GM18873 (cell line): ENCODE data around the gene RHOT1.
"Not testable (repeated sequence)": the region's sequence is repeated elsewhere in the genome, so short reads cannot be mapped to it uniquely, and the experiment has no call there.

ENCODE experiments used
- ATAC-seq: cut with Tn5 transposase; IDR thresholded peaks from one replicate; pipeline ENCODE4 v1.9.1; 2021; ENCODE audit warnings: mild to moderate bottlenecking, moderate library complexity, moderate number of reproducible peaks; ENCODE audit not compliant: unreplicated experiment, low FRiP score

RHOT1 gene

GRCh38 chr17:32123782-32124181 lies 18.5 kb upstream of the RHOT1 start:
- no peak for ATAC-seq

GRCh38 chr17:32124985-32125847 lies 17.1 kb upstream of the RHOT1 start:
- ATAC-seq, result no peak

- ATAC-seq, result no peak
Measured at GRCh38 chr17:32125848-32126153, 16.5 kb upstream of the RHOT1 start.

GRCh38 chr17:32126325-32126724 lies 16.0 kb upstream of the RHOT1 start:
- ATAC-seq, result no peak

- no peak for ATAC-seq
Measured at GRCh38 chr17:32126746-32127145, 15.6 kb upstream of the RHOT1 start.

GRCh38 chr17:32127158-32127897 lies 15.0 kb upstream of the RHOT1 start:
- ATAC-seq, result peak; percentile 58

- ATAC-seq, result not testable (repeated sequence)
Measured at GRCh38 chr17:32128470-32128869, 13.8 kb upstream of the RHOT1 start.

GRCh38 chr17:32135497-32136117 lies 6.7 kb upstream of the RHOT1 start:
- ATAC-seq, result not testable (repeated sequence)

GRCh38 chr17:32136856-32137255 lies 5.4 kb upstream of the RHOT1 start:
- ATAC-seq, result no peak

- not testable (repeated sequence) for ATAC-seq
Measured at GRCh38 chr17:32139504-32139903, 2.8 kb upstream of the RHOT1 start.

GRCh38 chr17:32141258-32141657 lies 1.0 kb upstream of the RHOT1 start:
- ATAC-seq, result no peak

GRCh38 chr17:32141679-32142037 lies 644 bp upstream of the RHOT1 start:
- ATAC-seq, result peak; percentile 5

GRCh38 chr17:32142857-32143526 lies 690 bp downstream of the RHOT1 start:
- no peak for ATAC-seq

- ATAC-seq, result no peak
Measured at GRCh38 chr17:32143527-32143870, 1.2 kb downstream of the RHOT1 start.

- ATAC-seq, result not testable (repeated sequence)
Measured at GRCh38 chr17:32144442-32144841, 2.1 kb downstream of the RHOT1 start.

- ATAC-seq, result no peak
Measured at GRCh38 chr17:32148351-32148750, 6.0 kb downstream of the RHOT1 start.

GRCh38 chr17:32150358-32150757 lies 8.1 kb downstream of the RHOT1 start:
- ATAC-seq, result no peak

- no peak for ATAC-seq
Measured at GRCh38 chr17:32152130-32152529, 9.8 kb downstream of the RHOT1 start.

GRCh38 chr17:32155896-32156295 lies 13.6 kb downstream of the RHOT1 start:
- ATAC-seq, result no peak

- ATAC-seq, result no peak
Measured at GRCh38 chr17:32156656-32157055, 14.4 kb downstream of the RHOT1 start.

GRCh38 chr17:32157225-32157624 lies 14.9 kb downstream of the RHOT1 start:
- no peak for ATAC-seq
